HUES6 (cell line): Measurements from ENCODE around the gene KDM5B.
"Not testable (repeated sequence)": the region's sequence is repeated elsewhere in the genome, so short reads cannot be mapped to it uniquely, and the experiment has no call there.

Experiments used
- H3K27ac ChIP-seq: 2 replicates; pipeline ENCODE4 v1.7.0; 2013; ENCODE audit warnings: low read depth, mild to moderate bottlenecking, low read length, inconsistent platforms
- H3K27me3 ChIP-seq: 2 replicates; pipeline ENCODE4 v1.6.1; 2013; ENCODE audit warnings: low read length; ENCODE audit not compliant: control insufficient read depth, insufficient read depth
- H3K36me3 ChIP-seq: 2 replicates; pipeline ENCODE4 v1.6.1; 2013; ENCODE audit warnings: low read length; ENCODE audit not compliant: control insufficient read depth, insufficient read depth
- H3K4me1 ChIP-seq: 2 replicates; pipeline ENCODE4 v1.6.1; 2013; ENCODE audit warnings: low read length; ENCODE audit not compliant: control insufficient read depth, insufficient read depth
- H3K4me3 ChIP-seq: 2 replicates; pipeline ENCODE4 v1.5.1; 2013; ENCODE audit warnings: low read depth, low read length
- H3K9ac ChIP-seq: one replicate; pipeline ENCODE4 v1.6.1; 2013; ENCODE audit warnings: mild to moderate bottlenecking, low read length
- H3K9me3 ChIP-seq: 2 replicates; pipeline ENCODE4 v1.6.1; 2013; ENCODE audit warnings: low read depth, low read length; ENCODE audit not compliant: control insufficient read depth, insufficient read depth

KDM5B gene

GRCh38 chr1:202802998-202803932 lies 5.0 kb downstream of the KDM5B start:
- no peaks in the 10 kb centered on the region for H3K27me3 ChIP-seq
- H3K4me1 ChIP-seq = peaks cover 32% of the 10 kb centered on the region
- H3K4me3 ChIP-seq = no peak overlapping the region
- H3K9ac ChIP-seq = no peak overlapping the region
- H3K36me3 ChIP-seq = peaks cover 14% of the 10 kb centered on the region
- no peaks in the 10 kb centered on the region for H3K9me3 ChIP-seq
- no peak overlapping the region for H3K27ac ChIP-seq

GRCh38 chr1:202802034-202802433 lies 6.2 kb downstream of the KDM5B start:
- Histone ChIP-seq H3K36me3 (peaks cover 14% of the 10 kb centered on the region), H3K9ac (no peak overlapping the region), H3K27ac (no peak overlapping the region), H3K9me3 (no peaks in the 10 kb centered on the region), H3K27me3 (no peaks in the 10 kb centered on the region), H3K4me3 (no peak overlapping the region), H3K4me1 (peaks cover 32% of the 10 kb centered on the region)

GRCh38 chr1:202801175-202801574 lies 7.0 kb downstream of the KDM5B start:
- H3K4me1 ChIP-seq = peaks cover 31% of the 10 kb centered on the region
- H3K9ac ChIP-seq = no peak overlapping the region
- peaks cover 19% of the 10 kb centered on the region for H3K36me3 ChIP-seq

GRCh38 chr1:202800742-202801141 lies 7.5 kb downstream of the KDM5B start:
- Histone ChIP-seq H3K9me3 (no peaks in the 10 kb centered on the region), H3K27me3 (no peaks in the 10 kb centered on the region), H3K4me1 (peaks cover 27% of the 10 kb centered on the region), H3K4me3 (no peak overlapping the region), H3K27ac (no peak overlapping the region), H3K36me3 (peaks cover 19% of the 10 kb centered on the region), H3K9ac (no peak overlapping the region)

More at GRCh38 chr1:202801175-202801574, 7.0 kb downstream of the KDM5B start:
- H3K9me3 ChIP-seq = no peaks in the 10 kb centered on the region
- no peaks in the 10 kb centered on the region for H3K27me3 ChIP-seq
- no peak overlapping the region for H3K4me3 ChIP-seq
- H3K27ac ChIP-seq = no peak overlapping the region

- Histone ChIP-seq H3K9me3 (no peaks in the 10 kb centered on the region), H3K4me3 (no peak overlapping the region), H3K36me3 (peaks cover 19% of the 10 kb centered on the region), H3K4me1 (peaks cover 8% of the 10 kb centered on the region), H3K9ac (no peak overlapping the region), H3K27me3 (no peaks in the 10 kb centered on the region), H3K27ac (no peak overlapping the region)
Measured at GRCh38 chr1:202798792-202799331, 9.4 kb downstream of the KDM5B start.

- no peaks in the 10 kb centered on the region for H3K9me3 ChIP-seq
- H3K27me3 ChIP-seq = no peaks in the 10 kb centered on the region
- no peak overlapping the region for H3K4me3 ChIP-seq
- no peak overlapping the region for H3K9ac ChIP-seq
- H3K4me1 ChIP-seq = peaks cover 3% of the 10 kb centered on the region; the same call in 1 of the 2 replicates
- H3K36me3 ChIP-seq = peaks cover 19% of the 10 kb centered on the region
- no peak overlapping the region for H3K27ac ChIP-seq
Measured at GRCh38 chr1:202798260-202798659, 10.0 kb downstream of the KDM5B start.

- Histone ChIP-seq H3K9ac (no peak overlapping the region), H3K4me1 (no peaks in the 10 kb centered on the region), H3K4me3 (no peak overlapping the region), H3K9me3 (no peaks in the 10 kb centered on the region), H3K27me3 (no peaks in the 10 kb centered on the region), H3K36me3 (peaks cover 19% of the 10 kb centered on the region), H3K27ac (no peak overlapping the region)
Measured at GRCh38 chr1:202796670-202797069, 11.6 kb downstream of the KDM5B start.

GRCh38 chr1:202794931-202795330 lies 13.3 kb downstream of the KDM5B start:
- H3K27ac ChIP-seq, H3K4me1 ChIP-seq, H3K9me3 ChIP-seq, H3K9ac ChIP-seq, H3K4me3 ChIP-seq, H3K27me3 ChIP-seq: not testable (repeated sequence)
- H3K36me3 ChIP-seq = peaks cover 12% of the 10 kb centered on the region

GRCh38 chr1:202794051-202794740 lies 14.0 kb downstream of the KDM5B start:
- Histone ChIP-seq H3K9ac (no peak overlapping the region), H3K36me3 (peaks cover 12% of the 10 kb centered on the region), H3K9me3 (no peaks in the 10 kb centered on the region), H3K27me3 (no peaks in the 10 kb centered on the region), H3K27ac (no peak overlapping the region), H3K4me3 (no peak overlapping the region), H3K4me1 (no peaks in the 10 kb centered on the region)

- H3K27ac ChIP-seq = no peak overlapping the region
- no peak overlapping the region for H3K9ac ChIP-seq
- no peaks in the 10 kb centered on the region for H3K9me3 ChIP-seq
- no peak overlapping the region for H3K4me3 ChIP-seq
- peaks cover 2% of the 10 kb centered on the region; the same call in 1 of the 2 replicates for H3K36me3 ChIP-seq
- no peaks in the 10 kb centered on the region for H3K4me1 ChIP-seq
- no peaks in the 10 kb centered on the region for H3K27me3 ChIP-seq
Measured at GRCh38 chr1:202791077-202791747, 17.0 kb downstream of the KDM5B start.
